NCI-H345 treated with DMSO at 0.1 percent for 48 hours (cell line): ENCODE data around the gene CA11.
"Not testable (repeated sequence)": the region's sequence is repeated elsewhere in the genome, so short reads cannot be mapped to it uniquely, and the experiment has no call there.

Experiments used
- DNase-seq: peaks from one replicate; lab custom pipeline; 2025; ENCODE audit not compliant: unreplicated experiment; lab: John Stamatoyannopoulos, UW

Gene CA11

DNA sequence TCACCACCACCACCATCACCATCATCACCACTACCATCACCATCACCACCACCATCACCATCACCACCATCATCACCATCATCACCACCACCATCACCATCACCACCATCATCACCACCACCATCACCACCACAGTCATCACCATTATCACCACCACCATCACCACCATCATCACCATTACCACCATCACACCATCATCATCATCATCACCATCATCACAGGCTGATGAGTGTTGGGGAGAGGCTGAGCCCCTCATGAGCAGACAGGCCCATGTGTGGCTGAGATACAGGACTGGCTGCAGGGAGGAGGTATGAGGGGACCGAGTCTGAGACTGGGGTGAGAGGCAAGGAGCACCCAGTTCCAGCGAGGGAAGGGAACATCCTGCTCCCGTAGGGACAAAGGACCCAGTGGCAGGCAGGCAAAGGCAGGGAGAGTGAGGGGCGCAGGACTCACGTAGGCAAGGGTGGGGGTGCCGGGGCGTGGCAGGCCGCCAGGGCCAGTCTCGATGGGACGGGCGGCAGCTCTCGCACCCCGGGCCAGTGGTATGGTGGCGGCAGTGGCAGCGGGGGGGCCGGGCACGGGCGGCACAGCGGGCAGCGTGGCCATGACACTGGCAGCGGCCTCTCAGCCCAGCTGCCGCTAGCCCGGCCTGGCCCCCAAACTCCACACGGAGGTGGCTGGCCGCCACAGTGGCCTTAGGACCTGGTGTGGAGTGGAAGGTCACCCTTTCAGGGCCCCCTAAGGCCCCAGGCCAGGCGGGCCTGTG, 24.1 kb upstream of the CA11 start:
- DNase-seq: no peak

DNA sequence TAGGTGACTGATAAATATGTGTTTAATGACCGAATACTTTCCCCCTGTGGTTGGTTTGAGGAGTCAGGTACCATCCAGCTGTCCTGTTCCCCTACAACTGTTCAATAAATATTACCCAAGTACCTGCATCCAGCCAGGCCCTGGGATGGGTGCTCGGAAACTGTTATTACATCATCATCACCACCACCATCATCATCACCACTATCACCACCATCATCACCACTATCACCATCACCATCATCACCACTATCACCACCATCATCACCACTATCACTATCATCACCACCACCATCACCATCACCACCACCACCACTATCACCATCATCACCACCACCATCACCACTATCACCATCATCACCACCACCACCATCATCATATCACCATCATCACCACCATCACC, 22.8 kb upstream of the CA11 start:
- no peak for DNase-seq

DNA sequence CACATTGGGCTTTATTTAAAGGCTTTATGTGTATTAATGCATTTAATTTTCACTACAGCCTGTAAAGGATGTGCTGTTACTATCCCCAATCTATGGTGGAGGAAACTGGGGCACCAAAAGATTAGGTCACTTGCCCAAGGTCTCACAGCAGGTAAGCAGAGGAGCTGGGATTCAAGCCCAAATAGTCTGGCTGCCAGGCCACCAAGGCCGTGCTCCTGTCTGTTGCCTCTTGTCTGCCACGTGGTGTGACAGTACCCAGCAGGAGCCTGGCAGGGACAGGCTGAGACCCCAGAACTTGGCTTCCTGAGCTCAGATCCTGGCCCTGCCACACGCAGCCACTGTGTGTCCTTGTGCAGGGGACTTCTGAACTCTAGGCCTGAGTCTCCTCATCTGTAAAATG, 22.3 kb upstream of the CA11 start:
- no peak for DNase-seq

DNA sequence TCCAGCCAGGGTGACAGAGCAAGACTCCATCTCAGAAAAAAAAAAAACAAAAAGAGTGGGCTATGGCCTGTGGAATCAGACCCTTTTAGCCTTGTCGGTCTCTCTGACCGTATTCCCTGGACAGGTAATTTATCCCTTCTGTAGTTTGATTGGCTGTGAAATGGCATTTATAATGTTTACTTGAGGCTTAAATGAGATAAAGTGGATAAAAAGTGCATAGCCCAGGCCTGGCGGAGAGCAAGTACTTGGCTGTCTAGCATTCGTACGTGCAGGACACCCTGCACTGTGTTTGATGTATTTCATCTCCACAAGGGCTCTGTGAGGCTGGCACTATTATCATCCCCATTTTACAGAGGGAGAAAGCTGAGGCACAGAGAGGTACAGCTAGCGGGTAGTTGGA, 19.8 kb upstream of the CA11 start:
- DNase-seq: no peak

DNA sequence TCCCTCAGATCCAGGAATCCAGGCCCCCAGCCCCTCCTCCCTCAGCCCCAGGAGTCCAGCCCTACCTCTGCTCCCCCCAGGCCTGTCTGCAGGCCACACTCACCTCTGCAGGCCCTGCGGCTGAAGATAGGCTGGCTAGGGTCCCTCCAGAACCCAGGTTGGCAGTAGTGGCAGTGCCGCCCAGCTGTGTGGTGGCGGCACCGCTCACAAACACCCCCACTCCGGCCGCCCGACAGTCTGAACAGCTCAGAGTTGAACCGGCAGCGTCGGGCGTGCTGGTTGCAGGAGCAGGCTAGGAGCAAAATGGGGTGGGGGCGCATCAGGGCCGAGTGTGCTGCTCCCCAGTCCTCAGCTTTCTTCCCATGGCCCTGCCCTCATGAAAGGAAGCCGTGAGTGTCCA, 18.5 kb upstream of the CA11 start:
- DNase-seq: no peak

DNA sequence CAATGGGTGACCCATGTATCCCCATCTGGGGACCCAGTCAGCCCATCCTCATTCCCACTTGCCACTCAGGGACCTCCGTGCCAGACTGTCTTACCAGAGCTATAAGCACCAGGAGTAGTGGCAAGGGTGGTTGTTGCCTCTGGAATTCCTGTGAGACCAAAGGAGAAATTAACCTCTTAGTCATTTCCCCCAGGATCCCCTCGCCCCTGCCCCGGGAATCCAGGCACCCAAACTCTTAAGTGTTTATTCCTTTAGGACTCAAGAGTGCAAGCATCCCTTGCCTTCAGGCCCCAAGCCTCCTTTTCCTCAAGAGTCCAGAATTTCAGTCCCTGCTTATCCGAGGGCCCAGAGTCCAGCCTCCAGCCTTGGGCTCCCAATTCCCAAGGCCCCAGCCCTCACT, 17.7 kb upstream of the CA11 start:
- no peak for DNase-seq

DNA sequence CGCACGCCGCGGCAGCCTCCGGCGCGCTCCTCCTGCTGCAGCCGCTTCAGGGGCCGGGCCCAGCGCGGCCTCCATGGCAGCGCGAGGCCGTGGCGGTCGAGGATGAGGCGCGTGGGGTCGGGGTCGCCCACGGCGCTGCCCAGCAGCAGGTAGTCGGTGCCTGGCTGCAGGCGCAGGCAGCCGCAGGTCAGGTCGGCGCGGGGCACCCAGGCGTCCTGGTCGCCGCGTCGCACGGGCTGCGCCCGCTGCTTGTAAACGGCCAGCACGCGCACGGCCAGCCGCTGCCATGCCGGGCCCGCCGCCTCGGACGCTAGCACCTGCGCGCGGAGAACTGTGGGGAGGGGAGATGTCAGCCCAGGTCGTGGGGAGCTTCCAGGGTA, 15.7 kb upstream of the CA11 start:
- DNase-seq: no peak

DNA sequence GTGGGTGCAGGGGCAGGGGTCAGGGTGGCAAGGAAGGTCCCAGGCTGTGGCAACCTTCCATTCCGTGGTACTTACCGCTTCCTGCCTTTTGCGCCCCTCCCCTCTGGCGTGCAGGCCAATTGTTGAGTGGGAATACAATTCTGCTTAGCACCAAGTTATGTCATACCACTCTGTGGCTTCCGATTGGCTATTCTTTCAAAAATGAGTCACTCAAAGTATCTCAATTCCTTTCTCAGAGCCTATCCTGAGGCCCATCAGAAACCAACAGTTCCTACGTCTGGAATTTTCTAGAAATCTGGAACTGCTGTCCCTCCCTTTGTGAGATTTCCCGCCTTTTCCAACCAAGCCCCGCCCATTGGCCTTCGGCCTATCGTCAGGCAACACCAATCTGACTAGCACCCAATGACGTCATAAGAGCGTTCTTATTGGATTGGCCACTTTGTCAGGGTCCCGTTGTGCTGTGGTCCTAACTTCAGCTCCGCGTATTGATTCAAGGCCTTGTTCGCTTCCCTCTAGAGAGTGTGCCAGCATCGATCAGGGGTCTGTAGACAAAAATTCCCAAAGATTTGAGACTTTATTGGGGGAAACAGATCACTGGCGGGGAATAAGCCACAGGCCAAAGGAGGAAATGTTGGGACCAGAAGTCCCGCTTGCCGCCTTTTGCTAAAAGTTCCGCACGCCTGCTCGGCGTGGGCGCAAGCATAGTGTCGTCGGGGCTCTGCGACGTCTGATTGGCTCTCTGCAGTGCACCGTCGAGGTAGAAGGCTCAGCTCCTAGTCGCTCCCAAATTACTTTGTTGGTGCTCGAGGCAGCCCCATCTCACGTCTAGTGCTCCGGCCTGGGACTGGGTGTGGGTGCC, 15.1 kb upstream of the CA11 start:
- no peak for DNase-seq

DNA sequence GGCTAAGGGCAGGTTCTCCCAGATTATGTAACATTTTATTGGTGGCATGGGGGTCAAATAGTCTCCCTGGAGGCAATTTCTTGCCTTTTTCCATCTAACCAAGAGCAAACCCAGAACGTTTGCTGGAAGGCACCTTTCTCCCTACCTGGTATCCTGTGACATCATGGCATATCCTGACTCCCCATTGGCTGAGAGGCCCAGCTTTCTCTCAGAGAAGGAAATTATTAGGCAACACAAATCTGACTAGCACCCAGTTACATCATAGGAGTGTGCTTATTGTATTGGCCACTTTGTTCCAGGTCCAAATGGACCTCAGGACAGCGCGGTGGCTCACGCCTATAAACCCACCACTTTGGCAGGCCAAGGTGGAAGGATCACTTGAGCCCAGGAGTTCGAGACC, 13.8 kb upstream of the CA11 start:
- no peak for DNase-seq

DNA sequence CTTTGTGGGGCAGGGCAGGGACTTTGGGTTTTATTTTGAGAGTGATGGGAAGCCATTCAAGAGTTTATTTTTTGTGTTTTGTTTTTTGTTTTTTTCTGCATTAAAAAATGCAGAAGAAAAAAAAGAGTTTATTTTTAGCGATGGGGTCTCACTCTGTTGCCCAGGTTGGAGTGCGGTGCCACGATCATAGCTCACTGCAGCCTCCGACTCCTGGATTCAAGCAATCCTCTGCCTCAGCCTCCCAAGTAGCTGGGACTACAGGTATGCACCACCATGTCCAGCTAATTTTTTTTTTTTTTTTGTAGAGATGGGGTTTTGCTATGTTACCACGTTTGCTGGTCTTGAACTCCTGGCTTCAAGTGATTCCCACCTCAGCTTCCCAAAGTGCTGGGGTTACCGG, 12.5 kb upstream of the CA11 start:
- no peak for DNase-seq

DNA sequence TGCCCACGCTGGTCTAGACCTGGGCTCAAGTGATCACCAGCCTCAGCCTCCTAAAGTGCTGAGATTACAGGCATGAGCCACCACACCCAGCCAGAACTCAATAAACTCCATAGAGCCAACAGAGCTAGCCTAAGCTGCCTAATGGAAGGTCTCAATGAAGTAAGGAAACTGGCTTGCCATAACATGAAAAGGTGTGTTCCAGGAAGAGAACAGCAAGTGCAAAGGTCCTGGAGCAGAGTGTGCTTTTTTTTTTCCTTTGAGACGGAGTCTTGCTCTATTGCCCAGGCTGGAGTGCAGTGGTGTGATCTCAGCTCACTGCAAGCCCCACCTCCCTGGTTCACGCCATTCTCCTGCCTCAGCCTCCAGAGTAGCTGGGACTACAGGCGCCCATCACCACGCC, 11.8 kb upstream of the CA11 start:
- not testable (repeated sequence) for DNase-seq

DNA sequence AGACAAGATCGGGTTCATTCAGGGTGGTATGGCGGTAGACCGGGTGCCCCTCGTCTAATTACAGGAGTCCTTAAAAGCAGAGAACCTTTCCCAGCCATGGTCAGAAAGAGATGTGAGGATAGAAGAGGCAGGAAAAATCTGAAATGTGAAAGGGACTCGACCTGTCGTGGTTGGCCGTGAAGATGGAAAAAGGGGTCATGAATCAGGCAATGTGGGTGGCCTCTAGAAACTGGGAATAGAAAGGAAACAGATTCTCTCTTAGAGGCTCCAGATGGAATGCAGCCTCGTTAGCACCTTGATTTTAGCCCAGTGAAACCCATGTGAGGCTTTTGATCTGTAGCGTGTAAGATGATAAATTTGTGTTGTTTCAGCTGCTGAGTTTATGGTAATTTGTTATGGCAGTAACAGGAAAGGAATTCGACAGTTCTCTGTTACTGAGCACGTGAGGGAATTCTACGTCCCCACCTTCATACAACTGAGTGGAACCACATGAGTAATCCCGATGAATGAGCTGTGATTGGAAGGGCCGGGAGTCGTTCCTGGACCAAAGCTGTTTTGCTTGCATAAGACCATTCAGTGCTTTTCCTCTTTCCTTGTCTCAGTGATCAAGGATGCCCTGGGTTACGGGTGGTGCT, 11.0 kb upstream of the CA11 start:
- DNase-seq: no peak

DNA sequence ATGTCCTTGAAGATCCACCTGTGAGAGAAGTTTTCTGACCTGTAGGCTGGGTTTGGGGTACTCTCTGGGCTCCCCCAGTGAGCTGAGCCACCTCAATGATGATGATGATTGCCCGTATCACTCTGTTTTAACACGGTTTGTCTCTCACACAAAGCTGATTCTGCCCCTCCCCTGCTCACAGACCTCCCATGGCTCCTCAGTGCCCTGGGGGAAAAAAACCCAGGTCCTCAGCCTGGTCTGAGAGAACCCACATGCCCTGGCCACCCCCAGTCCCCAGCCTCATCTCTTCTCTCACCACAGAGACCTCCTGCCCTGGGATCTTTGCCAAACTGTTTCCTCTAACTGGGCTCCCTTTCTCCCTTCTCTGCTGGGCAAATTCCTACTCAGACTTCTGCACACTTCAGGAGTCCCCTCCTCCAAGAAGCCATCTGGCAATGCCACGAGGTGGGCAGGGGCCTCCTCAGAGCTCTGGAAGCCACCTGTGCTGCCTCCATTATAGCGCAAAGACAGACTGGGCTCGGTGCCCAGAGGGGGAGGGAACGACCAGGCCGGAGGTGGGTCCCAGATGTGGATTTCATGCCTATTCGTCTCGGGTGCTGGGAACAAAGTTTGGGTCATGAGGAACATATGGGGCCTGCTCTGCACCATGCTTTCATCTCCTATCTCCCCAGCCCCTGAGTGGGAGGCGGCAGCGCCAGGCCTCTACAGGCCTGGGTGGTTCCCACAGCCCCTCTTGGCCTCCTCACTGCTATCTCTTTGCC, 8.5 kb upstream of the CA11 start:
- peak; percentile 11 for DNase-seq

DNA sequence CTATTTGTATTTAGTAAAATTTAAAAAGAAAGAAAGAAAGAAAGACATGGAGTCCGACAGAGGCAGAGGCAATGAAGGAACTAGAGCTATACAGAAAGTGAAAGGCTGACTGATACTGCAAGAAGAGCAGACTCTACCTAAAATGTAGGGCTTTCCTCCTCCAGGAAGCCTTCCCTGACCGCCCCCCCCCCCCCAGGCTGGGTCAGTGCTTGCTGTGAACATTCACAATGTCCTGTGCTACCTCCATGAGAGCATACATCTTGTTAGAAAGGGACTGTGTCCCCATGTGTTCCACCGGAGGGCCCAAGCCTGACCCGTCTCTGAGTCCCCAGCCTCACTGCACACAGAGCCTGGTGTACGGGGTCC, 5.7 kb upstream of the CA11 start:
- DNase-seq: no peak

DNA sequence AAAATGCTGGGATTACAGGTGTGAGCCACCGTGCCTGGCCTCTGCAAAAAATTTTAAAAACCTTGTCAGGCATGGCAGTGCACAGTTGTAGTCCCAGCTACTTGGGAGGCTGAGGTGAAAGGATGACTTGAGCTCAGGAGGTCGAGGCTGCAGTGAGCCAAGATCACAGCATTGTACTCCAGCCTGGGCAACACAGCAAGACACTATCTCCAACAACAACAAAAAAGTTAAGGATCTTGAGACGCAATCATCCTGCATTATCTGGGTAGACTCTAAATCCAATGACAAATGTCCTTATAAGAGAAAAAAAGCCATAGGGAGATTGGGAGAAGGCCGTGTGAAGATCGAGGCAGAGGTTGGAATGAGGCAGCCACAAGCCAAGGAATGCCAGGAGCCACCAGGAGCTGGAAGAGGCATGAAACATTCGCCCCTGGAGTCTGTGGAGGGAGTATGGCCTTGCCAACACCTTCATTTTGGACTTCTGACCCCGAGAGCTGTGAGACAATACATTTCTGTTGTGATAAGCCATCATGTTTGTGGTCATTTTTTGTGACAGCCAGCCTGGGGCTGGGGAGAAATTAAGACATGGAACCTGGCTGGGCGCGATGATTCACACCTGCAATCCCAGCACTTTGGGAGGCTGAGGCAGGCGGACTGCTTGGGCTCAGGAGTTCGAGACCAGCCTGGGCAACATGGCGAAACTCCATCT, 5.1 kb upstream of the CA11 start:
- no peak for DNase-seq

DNA sequence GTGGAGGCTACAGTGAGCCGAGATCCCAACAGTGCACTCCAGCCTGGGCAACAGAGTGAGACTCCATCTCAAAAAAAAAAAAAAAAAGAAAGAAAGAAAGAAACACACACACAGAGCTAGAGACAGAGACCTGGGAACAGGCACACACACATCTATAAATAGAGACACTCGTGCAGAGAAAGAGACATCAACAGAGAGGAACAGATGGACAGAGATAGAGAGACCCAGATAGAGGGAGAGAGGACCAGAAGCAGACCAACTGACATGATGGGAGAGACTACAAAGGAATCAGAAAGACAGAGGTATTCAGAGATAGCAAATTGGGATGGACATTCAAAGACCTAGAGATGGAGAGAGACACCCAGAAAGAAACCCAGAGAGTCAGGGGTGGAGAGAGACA, 2.1 kb upstream of the CA11 start:
- DNase-seq: no peak

DNA sequence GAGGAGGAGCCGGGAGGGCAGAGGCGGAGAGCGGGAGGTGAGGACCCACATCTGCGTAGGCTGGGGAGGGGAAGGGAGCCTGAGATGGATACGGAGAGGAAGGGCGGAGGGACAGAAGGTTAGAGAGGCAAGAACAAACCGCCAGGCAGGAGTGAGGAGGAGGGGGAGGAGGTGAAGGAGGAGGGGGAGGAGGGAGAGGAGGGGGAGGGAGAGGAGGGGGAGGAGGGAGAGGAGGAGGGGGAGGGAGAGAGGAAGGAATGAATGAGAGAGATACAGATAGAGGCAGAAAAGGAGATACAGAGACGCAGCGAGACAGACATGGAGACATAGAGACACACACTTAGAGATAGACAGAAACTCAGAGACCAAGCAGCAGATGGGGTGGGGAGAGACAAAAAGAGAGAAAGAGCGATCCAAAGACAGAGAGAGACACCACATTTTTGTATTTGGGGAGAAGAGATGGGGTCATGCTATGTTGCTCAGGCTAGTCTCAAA, 782 bp upstream of the CA11 start:
- no peak for DNase-seq

DNA sequence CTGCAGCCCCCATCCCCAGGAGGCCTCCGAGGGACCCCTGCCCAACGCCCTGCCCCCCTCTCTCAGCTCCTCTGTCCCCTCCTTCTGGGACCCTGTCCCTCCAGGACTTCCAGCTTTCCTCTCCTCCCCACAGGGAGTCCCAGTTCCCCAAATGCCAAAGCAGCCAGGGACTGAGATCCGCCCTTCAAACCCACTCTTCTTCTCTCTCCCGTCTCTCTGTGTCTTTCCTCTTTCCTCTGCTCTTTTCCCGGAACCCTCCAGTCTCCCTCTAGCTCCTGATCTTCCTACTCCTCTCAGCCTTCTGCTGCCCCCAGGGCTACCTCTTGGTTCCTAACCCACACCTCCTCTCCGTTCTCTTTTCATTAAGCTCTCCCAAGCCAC, 377 bp downstream of the CA11 start:
- DNase-seq: no peak

DNA sequence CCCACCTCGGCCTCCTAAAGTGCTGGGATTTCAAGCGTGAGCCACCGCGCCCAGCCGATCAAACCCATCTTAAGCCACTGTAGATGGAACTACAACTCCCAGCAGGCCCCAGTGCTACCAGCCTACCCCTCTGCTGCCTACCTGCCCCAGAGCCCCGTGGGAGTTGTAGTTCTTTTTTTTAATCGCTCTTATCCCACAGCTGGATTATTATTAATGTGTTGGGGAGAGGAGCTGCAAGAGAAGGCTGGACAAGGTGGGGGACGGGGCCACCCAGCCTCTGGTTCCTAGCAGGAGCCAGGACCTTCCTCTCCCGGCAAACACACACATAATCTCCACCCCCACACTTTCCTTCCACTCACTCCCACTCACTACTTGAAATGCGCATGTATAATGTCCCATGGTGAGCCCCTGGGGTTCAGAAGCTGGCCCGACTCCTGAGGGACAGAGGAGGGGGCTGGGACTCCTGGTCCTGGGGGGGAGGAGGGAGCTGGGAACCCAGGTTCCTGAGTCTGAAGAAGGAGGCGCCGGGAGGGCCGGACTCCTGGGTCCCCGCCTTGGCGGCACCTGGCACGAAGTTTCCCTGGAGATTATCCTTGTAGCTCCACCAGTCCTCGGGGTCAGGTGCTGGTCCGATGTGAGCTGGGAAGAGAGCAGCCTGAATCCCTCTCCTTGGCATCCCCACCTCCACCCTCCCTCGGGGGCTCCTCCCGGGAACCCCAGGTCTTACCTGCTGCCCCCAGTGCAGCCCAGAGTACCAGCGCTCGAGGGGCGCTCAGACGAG, 958 bp downstream of the CA11 start:
- peak; percentile 13 for DNase-seq

DNA sequence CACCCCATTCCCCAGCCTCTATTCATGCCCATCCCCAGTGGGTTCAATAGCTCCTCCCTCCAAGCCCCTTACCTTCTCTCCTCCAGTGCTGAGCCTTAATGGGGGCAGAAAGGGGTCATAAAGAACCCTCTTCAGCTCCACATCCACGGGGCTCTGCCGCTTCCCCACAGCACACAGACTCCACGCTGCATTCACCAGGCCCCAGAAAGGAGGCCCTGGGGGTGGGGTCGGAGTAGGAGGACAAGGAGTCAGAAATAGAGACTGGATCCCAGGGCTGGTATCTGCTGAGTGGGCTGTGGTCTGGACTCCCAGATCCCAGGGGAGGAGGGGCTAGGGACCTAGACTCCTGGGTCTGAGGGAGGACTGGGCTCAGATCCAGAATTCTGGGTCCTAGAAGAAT, 1.6 kb downstream of the CA11 start:
- DNase-seq: no peak
